ENCODE data around the gene GATAD2B. TPM values are rescaled to one million over a fixed set of nuclear protein-coding genes. Genes with fewer than 3 reads are reported as not detected.
A peak's percentile ranks its signal among the peaks of the same experiment; 100 is the strongest.

The GATAD2B gene
- polyA plus RNA-seq, 1 donor from 2014 or later: 12.8 TPM

GRCh38 chr1:153963030-153963849 is 40.5 kb upstream of the GATAD2B start, which contains the start of gene SLC39A1:
Gene SLC39A1 (minus strand): TSS chr1:153963537. CDS start chr1:153962715, 822 bp downstream.
- H3K4me2 ChIP-seq (ENCODE audit: low read length): peak within 1 kb of the TSS; percentile 94
- no peaks in the 10 kb centered on the region for H3K9me2 ChIP-seq (ENCODE audit: insufficient read depth, low read length)
- H3K4me3 ChIP-seq (ENCODE audit: low read length): peak within 1 kb of the TSS; percentile 90
- peaks cover 25% of the 10 kb centered on the region for H3K79me2 ChIP-seq (replicated peaks; ENCODE audit: insufficient read depth, low read length)
- H3K36me3 ChIP-seq (ENCODE audit: insufficient read depth, low read length): no peaks in the 10 kb centered on the region
- peak within 1 kb of the TSS; percentile 79 for H2AFZ ChIP-seq (ENCODE audit: low read depth, low read length)
- H3K27ac ChIP-seq (ENCODE audit: low read length): peak within 1 kb of the TSS; percentile 81
- no peaks in the 10 kb centered on the region for H3K9me3 ChIP-seq (ENCODE audit: low read length)
- peak within 1 kb of the TSS; percentile 84 for H3K9ac ChIP-seq (ENCODE audit: low read length)
- H4K20me1 ChIP-seq (ENCODE audit: insufficient read depth): no peaks in the 10 kb centered on the region
- TF ChIP-seq RAD21 (conservative IDR thresholded peaks at IDR 0.05) (no peak), POLR2AphosphoS5 (IDR thresholded peaks at IDR 0.05) (peak; percentile 67), EP300 (conservative IDR thresholded peaks at IDR 0.05; ENCODE audit: poor library complexity, severe bottlenecking) (no peak), MXI1 (conservative IDR thresholded peaks at IDR 0.05; ENCODE audit: poor library complexity, severe bottlenecking) (peak; percentile 57), EZH2 (IDR thresholded peaks at IDR 0.05; ENCODE audit: borderline replicate concordance, insufficient read depth, low read length, poor library complexity, severe bottlenecking) (no peak), REST (IDR thresholded peaks at IDR 0.05; ENCODE audit: borderline replicate concordance) (no peak), SMC3 (conservative IDR thresholded peaks at IDR 0.05; ENCODE audit: poor library complexity) (no peak), TAF1 (IDR thresholded peaks at IDR 0.05; ENCODE audit: low read depth) (peak; percentile 74)
- TF ChIP-seq, protein P1, sequence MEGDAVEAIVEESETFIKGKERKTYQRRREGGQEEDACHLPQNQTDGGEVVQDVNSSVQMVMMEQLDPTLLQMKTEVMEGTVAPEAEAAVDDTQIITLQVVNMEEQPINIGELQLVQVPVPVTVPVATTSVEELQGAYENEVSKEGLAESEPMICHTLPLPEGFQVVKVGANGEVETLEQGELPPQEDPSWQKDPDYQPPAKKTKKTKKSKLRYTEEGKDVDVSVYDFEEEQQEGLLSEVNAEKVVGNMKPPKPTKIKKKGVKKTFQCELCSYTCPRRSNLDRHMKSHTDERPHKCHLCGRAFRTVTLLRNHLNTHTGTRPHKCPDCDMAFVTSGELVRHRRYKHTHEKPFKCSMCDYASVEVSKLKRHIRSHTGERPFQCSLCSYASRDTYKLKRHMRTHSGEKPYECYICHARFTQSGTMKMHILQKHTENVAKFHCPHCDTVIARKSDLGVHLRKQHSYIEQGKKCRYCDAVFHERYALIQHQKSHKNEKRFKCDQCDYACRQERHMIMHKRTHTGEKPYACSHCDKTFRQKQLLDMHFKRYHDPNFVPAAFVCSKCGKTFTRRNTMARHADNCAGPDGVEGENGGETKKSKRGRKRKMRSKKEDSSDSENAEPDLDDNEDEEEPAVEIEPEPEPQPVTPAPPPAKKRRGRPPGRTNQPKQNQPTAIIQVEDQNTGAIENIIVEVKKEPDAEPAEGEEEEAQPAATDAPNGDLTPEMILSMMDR (IDR thresholded peaks at IDR 0.05; ENCODE audit: poor library complexity, severe bottlenecking): no peak
- peaks cover 4% of the 10 kb centered on the region for H3F3A ChIP-seq (ENCODE audit: insufficient read depth, low read length, poor library complexity, severe bottlenecking)
- H3K27me3 ChIP-seq (ENCODE audit: insufficient read depth, low read depth, low read length): no peaks in the 10 kb centered on the region

DNA sequence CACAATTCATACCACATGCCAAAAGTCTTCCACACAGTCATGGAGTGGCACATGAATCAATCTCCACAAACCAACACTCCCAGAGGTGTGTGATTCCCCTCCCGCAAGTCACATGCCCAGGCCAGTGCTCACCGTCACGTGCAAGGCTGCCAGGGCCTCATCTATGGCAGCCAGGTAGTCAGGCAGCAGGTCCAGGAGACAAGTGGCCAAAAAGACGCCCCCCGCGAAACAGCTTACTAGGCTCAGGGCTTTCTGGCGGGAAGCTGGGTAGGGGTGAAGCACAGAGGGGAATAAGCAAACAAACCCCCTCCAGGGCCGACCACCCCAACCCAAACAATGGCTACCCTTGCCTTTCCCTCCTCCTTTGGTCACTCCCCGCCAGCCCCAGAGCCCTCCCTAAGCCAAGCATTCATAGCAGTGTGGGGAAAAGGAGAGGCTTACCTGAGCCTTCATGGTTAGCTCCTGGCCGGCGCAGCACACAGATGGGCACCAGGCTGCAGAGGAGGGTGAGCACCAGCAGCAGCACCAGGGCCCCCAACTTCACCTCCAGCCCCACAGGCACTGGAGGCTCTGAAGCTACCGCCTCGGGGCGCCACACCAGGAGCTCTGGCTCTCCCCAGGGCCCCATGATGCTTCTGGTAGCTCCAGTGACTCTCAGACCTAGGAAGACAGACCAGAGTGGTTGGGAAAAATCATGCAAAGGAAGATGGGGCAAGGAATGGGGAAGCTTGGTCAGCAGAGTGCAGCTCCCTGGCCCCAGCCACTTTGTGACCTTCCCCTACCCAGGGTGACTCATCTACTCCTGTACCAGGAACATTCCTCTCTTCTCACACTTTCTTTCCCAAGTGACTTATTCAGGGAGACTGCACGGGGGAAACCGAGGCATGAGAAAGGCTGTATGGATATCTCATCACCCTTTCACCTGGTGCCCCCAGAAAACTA is 39.6 kb upstream of the GATAD2B start:
- Histone ChIP-seq H2AFZ (ENCODE audit: low read depth, low read length) (no peak overlapping the region), H3K36me3 (ENCODE audit: insufficient read depth, low read length) (no peaks in the 10 kb centered on the region), H3K9me3 (ENCODE audit: low read length) (no peaks in the 10 kb centered on the region), H3K27ac (ENCODE audit: low read length) (no peak overlapping the region), H3K9ac (ENCODE audit: low read length) (peak overlapping the region; percentile 84), H3K4me3 (ENCODE audit: low read length) (peak overlapping the region; percentile 90), H3K79me2 (replicated peaks; ENCODE audit: insufficient read depth, low read length) (peaks cover 32% of the 10 kb centered on the region), H3K27me3 (ENCODE audit: insufficient read depth, low read depth, low read length) (no peaks in the 10 kb centered on the region), H3K4me2 (ENCODE audit: low read length) (peak overlapping the region; percentile 88), H3K9me2 (ENCODE audit: insufficient read depth, low read length) (no peaks in the 10 kb centered on the region), H3F3A (ENCODE audit: insufficient read depth, low read length, poor library complexity, severe bottlenecking) (peaks cover 4% of the 10 kb centered on the region), H4K20me1 (ENCODE audit: insufficient read depth) (no peaks in the 10 kb centered on the region)
- TF ChIP-seq MXI1 (conservative IDR thresholded peaks at IDR 0.05; ENCODE audit: poor library complexity, severe bottlenecking) (no peak), RAD21 (conservative IDR thresholded peaks at IDR 0.05) (no peak), EZH2 (IDR thresholded peaks at IDR 0.05; ENCODE audit: borderline replicate concordance, insufficient read depth, low read length, poor library complexity, severe bottlenecking) (no peak), SMC3 (conservative IDR thresholded peaks at IDR 0.05; ENCODE audit: poor library complexity) (no peak), TAF1 (IDR thresholded peaks at IDR 0.05; ENCODE audit: low read depth) (no peak), EP300 (conservative IDR thresholded peaks at IDR 0.05; ENCODE audit: poor library complexity, severe bottlenecking) (no peak), REST (IDR thresholded peaks at IDR 0.05; ENCODE audit: borderline replicate concordance) (no peak), POLR2AphosphoS5 (IDR thresholded peaks at IDR 0.05) (no peak)
- TF ChIP-seq, protein P1 (IDR thresholded peaks at IDR 0.05; ENCODE audit: poor library complexity, severe bottlenecking): no peak
